Testis (tissue), 2 donors: ENCODE data around the gene CCHCR1.
"Not testable (repeated sequence)": the region's sequence is repeated elsewhere in the genome, so short reads cannot be mapped to it uniquely, and the experiment has no call there.

Experiments used
- POLR2A ChIP-seq: fragments of 450-650 bp; IDR thresholded peaks from one replicate; pipeline ENCODE4 v1.6.1; 2017; ENCODE audit warnings: antibody characterized with exemption, mild to moderate bottlenecking, moderate library complexity
- TF ChIP-seq, protein P1 (sequence below), 3 experiments: fragments of 450-650 bp in 2 of 3; fragments of 200-600 bp in 1 of 3; sonication (generic) in 1 of 3; IDR thresholded peaks; one replicate each; pipeline ENCODE4 v1.5.1; 2016 to 2019; ENCODE audit warnings: antibody characterized with exemption in 3 of 3, mild to moderate bottlenecking in 2 of 3, moderate library complexity in 1 of 3

DNA sequence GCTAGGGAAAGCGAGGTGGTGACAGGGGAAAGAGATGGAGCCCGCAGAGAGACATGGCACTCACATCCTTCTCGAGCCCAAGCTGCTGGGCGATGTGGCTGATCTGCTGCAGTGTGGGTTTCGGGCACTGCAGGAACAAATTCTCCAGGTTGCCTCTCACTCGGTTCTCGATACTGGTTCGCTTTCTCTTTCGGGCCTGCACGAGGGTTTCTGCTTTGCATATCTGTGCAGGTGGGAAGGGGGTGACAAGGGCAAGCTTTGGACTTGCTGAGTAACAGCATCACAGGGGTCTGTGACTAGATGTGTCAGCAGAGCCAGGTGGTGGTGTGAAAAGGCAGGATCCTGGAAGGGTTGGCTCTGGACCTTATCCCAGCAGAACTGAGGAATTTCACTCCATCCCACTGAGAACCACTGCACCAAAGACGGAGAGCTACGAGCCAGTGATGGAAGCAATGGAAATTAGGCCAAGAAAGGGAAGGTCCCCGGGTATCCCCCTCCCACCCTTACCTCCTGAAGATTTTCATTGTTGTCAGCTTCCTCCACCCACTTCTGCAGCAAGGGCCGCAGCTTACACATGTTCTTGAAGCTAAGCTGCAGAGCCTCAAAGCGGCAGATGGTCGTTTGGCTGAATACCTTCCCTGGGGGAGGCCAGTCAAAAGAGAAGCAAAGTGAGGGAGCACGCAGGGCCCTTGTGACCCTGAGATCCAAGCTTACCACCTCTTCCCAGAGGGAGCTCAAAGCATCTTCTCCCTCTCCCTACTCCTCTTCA is 7.6 kb upstream of the CCHCR1 start:
- TF ChIP-seq, protein P1, sequence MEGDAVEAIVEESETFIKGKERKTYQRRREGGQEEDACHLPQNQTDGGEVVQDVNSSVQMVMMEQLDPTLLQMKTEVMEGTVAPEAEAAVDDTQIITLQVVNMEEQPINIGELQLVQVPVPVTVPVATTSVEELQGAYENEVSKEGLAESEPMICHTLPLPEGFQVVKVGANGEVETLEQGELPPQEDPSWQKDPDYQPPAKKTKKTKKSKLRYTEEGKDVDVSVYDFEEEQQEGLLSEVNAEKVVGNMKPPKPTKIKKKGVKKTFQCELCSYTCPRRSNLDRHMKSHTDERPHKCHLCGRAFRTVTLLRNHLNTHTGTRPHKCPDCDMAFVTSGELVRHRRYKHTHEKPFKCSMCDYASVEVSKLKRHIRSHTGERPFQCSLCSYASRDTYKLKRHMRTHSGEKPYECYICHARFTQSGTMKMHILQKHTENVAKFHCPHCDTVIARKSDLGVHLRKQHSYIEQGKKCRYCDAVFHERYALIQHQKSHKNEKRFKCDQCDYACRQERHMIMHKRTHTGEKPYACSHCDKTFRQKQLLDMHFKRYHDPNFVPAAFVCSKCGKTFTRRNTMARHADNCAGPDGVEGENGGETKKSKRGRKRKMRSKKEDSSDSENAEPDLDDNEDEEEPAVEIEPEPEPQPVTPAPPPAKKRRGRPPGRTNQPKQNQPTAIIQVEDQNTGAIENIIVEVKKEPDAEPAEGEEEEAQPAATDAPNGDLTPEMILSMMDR (IDR thresholded peaks at IDR 0.05) = not testable (repeated sequence)
- not testable (repeated sequence) for TF ChIP-seq POLR2A
